DOHH2 (cell line): ENCODE results near the gene NHSL2.

Experiments used
- CTCF ChIP-seq: fragments of 200-600 bp; sonication (generic); IDR thresholded peaks from one replicate; pipeline ENCODE4 v1.5.1; 2014; ENCODE audit warnings: antibody characterized with exemption, mild to moderate bottlenecking, low read depth, low read length; ENCODE audit not compliant: poor library complexity, severe bottlenecking
- EZH2phosphoT487 ChIP-seq: fragments of 200-600 bp; sonication (generic); IDR thresholded peaks from 2 replicates; pipeline ENCODE4 v1.6.1; 2017; ENCODE audit warnings: borderline replicate concordance, mild to moderate bottlenecking, antibody characterized with exemption, low read length, moderate library complexity, mixed read lengths

DNA sequence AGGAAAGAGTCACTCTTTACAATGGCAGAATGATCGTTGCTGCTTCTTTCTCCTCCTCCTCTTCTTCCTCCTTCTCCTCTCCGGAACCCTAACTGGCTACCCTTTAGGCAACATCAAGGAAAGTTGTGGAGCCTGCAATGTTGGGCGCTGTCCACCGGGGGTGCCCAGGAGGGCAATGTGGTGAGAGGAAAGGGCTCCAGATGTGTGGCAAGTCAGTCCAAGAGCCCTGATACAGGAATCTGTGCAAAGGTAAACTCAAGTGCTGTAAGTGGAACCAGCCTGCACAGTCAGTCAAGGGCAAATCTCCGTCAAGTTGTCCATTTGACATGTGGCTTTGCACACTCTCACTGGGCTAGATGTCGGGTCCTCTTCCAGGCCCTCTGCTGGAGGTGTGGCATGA lies 218.2 kb downstream of the NHSL2 start:
- TF ChIP-seq CTCF: no peak
- TF ChIP-seq EZH2phosphoT487: no peak
